Vagina (tissue), 2 donors: ENCODE measurements around the gene STK17B.

Experiments used
- POLR2AphosphoS5 ChIP-seq, 2 donors: sonication (generic); formaldehyde crosslinking; IDR thresholded peaks; one replicate each; pipeline ENCODE4 v1.9.0; 2017; ENCODE audit warnings: antibody characterized with exemption in 2 of 2, mild to moderate bottlenecking in 2 of 2, low read depth in 1 of 2; ENCODE audit not compliant: insufficient read depth in 1 of 2
- TF ChIP-seq, protein P1 (sequence below), 3 experiments: fragments of 450-650 bp in 2 of 3; fragments of 200-600 bp in 1 of 3; sonication (generic) in 1 of 3; IDR thresholded peaks; one replicate each; pipeline ENCODE4 v1.5.1; 2017 to 2019; ENCODE audit warnings: antibody characterized with exemption in 3 of 3, mild to moderate bottlenecking in 2 of 3, moderate library complexity in 2 of 3

DNA sequence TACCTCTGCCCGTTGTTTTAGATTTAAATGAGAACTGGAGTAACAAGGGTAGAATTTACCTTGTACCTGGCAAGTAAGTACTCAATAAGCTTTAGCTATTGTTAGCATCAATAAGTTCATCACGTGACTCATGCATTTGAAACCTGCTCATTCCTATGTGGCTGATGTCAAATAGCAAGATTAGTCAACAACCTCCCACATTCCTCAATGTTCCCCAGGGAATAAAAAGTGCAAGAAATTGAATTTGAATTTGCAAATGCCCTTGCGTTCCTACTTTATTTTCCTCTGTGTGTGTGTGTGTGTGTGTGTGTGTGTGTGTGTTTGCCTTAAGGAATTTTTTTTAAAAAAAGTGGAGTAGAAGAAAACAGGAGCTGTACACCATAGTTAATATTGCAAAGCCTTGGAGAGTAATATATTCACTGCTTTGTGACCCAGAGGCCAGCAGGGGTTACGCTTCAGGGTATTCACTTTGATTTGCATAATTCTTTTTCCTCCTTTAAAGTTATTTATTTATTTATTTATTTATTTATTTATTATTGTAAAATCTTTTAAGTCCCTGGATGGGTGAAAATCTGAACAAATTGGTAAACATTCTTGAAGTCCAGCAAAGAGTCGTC lies 58.9 kb downstream of the STK17B start:
- TF ChIP-seq POLR2AphosphoS5 (IDR thresholded peaks at IDR 0.05; ENCODE audit: insufficient read depth in 1 of 2, low read depth in 1 of 2) = no peak
- TF ChIP-seq, protein P1, sequence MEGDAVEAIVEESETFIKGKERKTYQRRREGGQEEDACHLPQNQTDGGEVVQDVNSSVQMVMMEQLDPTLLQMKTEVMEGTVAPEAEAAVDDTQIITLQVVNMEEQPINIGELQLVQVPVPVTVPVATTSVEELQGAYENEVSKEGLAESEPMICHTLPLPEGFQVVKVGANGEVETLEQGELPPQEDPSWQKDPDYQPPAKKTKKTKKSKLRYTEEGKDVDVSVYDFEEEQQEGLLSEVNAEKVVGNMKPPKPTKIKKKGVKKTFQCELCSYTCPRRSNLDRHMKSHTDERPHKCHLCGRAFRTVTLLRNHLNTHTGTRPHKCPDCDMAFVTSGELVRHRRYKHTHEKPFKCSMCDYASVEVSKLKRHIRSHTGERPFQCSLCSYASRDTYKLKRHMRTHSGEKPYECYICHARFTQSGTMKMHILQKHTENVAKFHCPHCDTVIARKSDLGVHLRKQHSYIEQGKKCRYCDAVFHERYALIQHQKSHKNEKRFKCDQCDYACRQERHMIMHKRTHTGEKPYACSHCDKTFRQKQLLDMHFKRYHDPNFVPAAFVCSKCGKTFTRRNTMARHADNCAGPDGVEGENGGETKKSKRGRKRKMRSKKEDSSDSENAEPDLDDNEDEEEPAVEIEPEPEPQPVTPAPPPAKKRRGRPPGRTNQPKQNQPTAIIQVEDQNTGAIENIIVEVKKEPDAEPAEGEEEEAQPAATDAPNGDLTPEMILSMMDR (IDR thresholded peaks at IDR 0.05) = no peak
